Astrocyte of the spinal cord (primary cell): ENCODE data around the gene TBX2.
"Not testable (repeated sequence)": the region's sequence is repeated elsewhere in the genome, so short reads cannot be mapped to it uniquely, and the experiment has no call there.

Experiments used
- DNase-seq: peaks from one replicate; pipeline ENCODE4 v3.0.0; 2011; ENCODE audit warnings: low read depth, low spot score
- H3K4me3 ChIP-seq: 2 replicates; pipeline ENCODE4 v1.5.1; 2011; ENCODE audit warnings: low read depth, mild to moderate bottlenecking, low read length, moderate library complexity
- in situ Hi-C: cut with HindIII; loops from 2 replicates; pipeline ENCODE4 v1.10.0; 2017; ENCODE audit warnings: low sequenced_read_pairs
- TF ChIP-seq, protein P1 (sequence below): IDR thresholded peaks from 2 replicates; pipeline ENCODE4 v1.5.1; 2012; ENCODE audit warnings: low read depth, mild to moderate bottlenecking, low read length, inconsistent platforms

TBX2 gene

DNA sequence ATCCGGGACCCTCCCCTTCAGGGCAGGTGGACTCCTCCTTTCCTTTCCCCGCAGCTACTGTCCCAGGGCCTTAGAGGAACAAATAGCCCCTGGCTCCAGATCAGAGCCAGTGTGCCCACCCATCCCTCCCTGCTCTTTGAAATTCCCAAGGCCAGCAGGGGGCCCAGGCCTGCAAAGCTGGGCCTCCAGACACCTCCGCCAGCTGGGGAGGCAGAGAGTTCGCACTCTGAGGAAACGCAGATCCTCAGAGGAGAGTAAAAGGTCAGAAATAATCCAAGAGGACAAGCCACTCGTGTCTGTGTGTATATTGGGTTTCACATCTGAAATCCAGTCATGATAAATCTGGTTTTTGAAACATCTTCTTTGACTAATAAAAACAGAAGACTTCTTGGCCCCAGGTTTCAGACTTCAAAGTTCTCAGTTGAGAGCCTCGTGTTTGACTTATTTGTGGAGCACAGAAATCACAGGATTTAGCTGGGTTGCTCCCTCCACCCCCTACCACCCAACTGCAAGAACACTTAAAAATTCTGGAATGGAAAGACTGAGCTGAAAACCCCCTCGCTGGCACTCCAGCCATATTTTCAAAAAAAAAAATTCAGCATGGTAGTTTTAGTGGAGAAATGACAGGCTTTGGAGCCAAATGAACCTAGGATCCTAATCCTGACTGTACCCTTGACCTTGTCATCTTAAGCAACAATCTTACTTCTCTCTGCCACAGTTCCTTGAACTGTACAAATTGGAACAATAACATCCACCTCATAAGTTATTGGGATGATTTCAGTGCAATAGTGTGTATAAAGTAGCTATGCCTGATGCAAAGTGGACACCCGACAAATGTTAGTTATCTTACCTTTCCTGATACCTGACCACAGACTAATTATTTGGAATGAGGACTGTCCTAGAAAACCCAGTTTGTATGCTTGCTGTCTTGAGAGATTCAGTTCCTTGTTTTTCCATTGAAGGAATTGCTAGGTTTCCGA, 44.5 kb upstream of the TBX2 start:
- TF ChIP-seq, protein P1, sequence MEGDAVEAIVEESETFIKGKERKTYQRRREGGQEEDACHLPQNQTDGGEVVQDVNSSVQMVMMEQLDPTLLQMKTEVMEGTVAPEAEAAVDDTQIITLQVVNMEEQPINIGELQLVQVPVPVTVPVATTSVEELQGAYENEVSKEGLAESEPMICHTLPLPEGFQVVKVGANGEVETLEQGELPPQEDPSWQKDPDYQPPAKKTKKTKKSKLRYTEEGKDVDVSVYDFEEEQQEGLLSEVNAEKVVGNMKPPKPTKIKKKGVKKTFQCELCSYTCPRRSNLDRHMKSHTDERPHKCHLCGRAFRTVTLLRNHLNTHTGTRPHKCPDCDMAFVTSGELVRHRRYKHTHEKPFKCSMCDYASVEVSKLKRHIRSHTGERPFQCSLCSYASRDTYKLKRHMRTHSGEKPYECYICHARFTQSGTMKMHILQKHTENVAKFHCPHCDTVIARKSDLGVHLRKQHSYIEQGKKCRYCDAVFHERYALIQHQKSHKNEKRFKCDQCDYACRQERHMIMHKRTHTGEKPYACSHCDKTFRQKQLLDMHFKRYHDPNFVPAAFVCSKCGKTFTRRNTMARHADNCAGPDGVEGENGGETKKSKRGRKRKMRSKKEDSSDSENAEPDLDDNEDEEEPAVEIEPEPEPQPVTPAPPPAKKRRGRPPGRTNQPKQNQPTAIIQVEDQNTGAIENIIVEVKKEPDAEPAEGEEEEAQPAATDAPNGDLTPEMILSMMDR = no peak
- no peak overlapping the region for H3K4me3 ChIP-seq
- DNase-seq = no peak
- in situ Hi-C loops = no loop called here

DNA sequence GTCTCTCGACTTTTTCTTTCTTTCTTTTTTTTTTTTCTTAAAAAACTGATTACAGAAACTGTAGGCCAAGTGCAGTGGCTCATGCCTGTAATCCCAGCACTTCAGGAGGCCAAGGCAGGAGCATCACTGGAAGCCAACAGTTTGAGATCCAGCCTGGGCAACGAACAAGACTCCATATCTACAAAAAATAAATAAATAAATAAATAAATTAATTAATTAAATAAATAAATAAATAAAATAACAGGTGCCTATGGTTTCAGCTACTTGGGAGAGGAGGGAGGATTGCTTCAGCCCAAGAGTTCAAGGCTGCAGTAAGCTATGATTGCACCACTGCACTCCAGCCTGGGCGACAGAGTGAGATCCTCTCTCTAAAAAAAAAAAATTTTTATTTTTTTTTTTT, 42.6 kb upstream of the TBX2 start:
- in situ Hi-C loops, DNase-seq, H3K4me3 ChIP-seq: not testable (repeated sequence)

DNA sequence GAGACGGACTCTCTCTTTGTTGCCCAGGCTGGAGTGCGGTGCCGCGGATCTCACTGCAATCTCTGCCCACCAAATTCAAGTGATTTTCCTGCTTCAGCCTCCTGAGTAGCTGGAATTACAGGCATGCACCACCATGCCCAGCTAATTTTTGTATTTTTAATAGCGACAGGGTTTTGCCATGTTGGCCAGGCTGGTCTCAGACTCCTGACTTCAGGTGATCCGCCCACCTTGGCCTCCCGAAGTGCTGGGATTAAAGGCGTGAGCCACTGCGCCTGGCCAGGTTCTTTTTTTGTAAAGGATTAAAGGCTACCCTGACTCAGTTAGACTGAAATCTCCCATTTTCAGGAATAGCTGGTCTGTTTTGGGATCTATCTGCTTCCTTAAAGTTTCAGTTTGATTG, 40.1 kb upstream of the TBX2 start:
- in situ Hi-C loops, DNase-seq, H3K4me3 ChIP-seq: not testable (repeated sequence)

DNA sequence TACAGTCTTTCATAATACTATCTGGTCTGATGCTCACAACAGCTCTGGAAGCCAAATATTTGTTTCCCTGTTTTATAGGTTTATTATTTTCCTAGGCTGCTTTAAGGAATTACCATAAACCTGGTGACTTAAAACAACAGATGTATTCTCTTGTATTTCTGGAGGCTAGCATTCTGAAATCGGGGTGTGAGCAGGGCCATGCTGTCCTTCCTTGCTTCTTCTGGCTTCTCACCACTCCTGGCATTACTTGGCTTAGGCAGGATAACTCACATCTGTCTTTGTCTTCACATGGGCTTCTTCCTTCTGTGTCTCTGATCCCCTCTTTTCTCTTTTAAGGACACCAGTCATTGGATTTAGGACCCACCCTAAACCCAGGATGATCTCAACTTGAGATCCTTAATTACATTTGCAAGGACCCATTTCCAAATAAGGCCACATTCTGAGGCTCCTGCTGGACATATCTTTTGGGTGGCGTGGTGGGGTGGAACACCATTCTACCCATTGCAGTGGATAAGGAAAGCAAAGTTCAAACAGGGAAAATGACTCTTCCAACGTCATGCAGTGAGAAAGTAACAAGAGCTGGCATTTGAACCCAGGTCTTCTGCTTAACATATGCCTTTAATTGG, 39.2 kb upstream of the TBX2 start:
- H3K4me3 ChIP-seq = no peak overlapping the region
- TF ChIP-seq, protein P1 = no peak
- no peak for DNase-seq
- in situ Hi-C loops = no loop called here

DNA sequence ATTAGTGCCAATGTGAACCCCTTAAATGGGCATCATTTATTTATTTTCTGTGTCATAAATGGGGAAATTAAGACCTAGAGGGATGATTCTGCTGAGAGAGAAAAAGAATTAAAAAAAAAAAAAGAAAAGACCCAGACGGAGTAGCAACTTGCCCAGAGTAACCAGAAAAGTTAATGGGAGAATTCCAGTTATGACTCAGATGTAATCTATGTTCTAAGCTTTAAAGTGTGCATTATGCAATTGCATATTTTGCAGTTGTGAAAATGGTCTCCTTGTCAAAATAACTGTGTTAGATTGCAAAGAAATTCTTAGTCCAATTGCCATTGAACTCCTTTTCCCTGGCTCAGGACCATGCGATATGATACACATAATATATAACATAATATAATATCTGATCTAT, 38.6 kb upstream of the TBX2 start:
- no peak overlapping the region for H3K4me3 ChIP-seq
- in situ Hi-C loops = no loop called here
- peak; percentile 76 for DNase-seq
- TF ChIP-seq, protein P1 = no peak

DNA sequence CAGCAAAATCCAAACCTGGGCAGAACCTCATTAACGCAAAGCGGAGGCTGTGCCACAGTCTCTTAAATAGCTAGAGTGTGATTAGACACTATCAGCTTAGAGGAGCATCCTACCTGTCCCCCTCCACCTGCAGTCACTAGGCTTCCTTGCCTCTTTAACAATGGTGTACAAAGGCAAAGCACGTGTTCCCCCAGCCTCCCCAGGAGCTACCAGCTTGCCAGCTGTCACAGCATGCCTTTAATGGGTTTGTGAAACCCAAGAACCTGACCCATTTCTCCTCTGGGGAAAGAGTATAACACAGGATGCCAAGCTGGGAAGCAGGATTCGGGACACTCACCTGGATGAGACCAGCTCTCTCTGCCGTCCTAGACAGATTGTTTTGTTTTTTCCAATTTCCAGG, 37.2 kb upstream of the TBX2 start:
- in situ Hi-C loops = no loop called here
- no peak for DNase-seq
- no peak overlapping the region for H3K4me3 ChIP-seq
- TF ChIP-seq, protein P1 = no peak

DNA sequence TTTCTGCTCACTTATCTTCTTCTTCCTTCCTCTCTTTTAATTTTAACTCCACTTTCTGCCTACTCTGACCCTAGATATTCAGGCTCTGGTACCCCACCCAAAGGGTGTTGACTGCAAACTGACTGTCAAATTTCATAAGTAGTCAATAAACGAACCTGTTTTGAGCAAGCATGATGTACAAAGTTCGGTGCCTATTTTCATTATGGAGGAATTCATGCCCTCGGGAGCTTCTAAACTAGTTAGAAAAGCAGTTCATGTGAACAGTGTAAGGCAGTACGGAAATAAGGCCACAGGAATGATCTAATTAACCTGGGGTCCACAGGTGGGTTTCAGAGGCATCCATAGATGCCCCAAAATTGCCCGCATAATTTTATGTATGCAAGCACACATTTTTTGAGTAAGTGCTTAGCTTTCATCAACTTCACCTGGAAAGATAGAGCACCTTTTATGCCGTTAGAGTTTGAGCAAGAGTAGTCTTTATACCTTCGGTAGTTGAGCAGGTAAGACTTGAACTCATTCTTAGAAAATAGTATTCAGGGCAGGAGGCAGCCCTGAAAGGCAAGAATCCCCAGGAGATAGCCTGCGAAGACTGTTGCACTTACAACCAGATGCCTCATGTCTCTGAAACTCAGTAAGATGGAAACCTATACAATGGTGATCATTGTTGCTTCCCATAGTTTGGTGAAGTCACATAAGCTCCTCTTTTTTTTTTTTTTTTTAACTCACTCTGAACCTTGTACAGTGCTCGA, 36.6 kb upstream of the TBX2 start:
- DNase-seq = no peak
- in situ Hi-C loops = no loop called here
- no peak overlapping the region for H3K4me3 ChIP-seq
- TF ChIP-seq, protein P1 = no peak
